HG03342 (cell line): Measurements from ENCODE around the gene LMOD2.

Experiments
- ATAC-seq: cut with Tn5 transposase; IDR thresholded peaks from one replicate; pipeline ENCODE4 v1.9.1; 2021; ENCODE audit warnings: mild to moderate bottlenecking, moderate library complexity; ENCODE audit not compliant: unreplicated experiment

Gene LMOD2

DNA sequence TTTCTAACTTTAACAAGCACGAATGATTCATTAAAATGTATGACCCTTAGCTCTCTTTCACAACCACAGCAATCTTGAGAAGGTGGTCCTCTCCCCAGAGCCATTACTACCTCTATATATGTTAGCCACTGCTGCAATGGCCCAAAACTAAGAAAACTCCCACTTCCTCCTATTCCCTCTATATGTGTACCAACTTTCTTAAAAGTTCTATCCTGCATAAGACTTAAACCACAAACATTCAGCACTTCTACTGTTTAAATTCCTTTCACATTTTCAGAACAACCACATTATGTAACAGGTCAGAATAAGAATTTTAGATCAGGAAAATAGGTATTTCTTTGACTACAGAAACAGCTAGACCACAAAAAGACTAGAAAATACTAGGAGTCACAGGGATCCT lies 57.0 kb downstream of the LMOD2 start:
- no peak for ATAC-seq
